CD4-positive, alpha-beta T cell treated with Interleukin-6 for 4 hours (primary cell): Measurements from ENCODE around the gene PEX12.
"Not testable (repeated sequence)": the region's sequence is repeated elsewhere in the genome, so short reads cannot be mapped to it uniquely, and the experiment has no call there.

Source experiments
- DNase-seq: peaks from one replicate; pipeline ENCODE4 v3.0.0-alpha.2; 2020; ENCODE audit warnings: mixed read lengths

The PEX12 gene

DNA sequence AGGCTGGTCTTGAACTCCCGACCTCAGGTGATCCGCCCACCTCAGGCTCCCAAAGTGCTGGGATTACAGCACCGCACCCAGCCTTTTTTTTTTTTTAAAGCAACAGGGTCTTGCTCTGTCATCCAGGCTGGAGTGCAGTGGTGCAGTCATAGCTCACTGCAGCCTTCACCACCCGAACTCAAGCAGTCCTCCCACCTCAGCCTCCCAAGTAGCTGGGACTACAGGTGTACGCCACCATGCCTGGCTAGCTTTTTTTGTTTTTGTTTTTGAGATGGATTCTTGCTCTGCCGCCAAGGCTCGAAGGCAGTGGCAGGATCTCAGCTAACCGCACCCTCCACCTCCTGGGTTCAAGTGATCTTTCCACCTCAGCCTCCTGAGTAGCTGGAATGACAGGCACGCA lies 43.0 kb downstream of the PEX12 start:
- peak; percentile 25 for DNase-seq

GRCh38 chr17:35534576-35535093 lies 43.7 kb downstream of the PEX12 start:
- no peak for DNase-seq

DNA sequence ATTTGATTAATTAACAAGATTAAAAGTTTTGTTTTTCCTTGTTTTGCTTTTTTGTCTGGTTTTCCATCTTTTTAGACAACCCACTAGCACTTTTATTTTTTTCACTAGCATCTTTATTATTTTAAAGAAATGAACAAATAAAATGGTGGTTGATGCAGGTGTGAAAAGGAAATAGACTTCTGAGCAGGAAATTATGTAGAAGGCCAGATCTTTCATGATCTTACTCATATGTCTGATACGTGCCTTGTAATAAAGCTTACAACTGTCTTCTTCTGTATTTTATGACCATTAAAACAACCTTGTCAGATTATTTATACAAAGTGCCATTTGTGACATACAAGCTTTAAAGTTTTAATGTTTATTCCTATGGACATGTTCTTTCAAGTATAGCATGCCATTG lies 47.2 kb downstream of the PEX12 start:
- no peak for DNase-seq

- no peak for DNase-seq
These were observed 48.5 kb downstream of the PEX12 start for GRCh38 chr17:35529866-35530265.

DNA sequence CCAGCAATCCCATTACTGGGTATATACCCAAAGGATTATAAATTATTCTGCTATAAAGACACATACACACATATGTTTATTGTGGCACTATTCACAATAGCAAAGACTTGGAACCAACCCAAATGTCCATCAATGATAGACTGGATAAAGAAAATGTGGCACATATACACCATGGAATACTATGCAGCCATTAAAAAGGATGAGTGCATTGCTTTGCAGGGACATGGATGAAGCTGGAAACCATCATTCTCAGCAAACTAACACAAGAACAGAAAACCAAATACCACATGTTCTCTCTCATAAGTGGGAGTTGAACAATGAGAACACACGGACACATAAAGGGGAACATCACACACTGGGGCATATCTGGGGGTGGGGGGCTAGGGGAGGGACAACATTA lies 49.0 kb downstream of the PEX12 start:
- not testable (repeated sequence) for DNase-seq
